CD14-positive monocyte (primary cell): ENCODE results near the gene KHSRP. TPM values are rescaled to one million over a fixed set of nuclear protein-coding genes. Genes with fewer than 3 reads are reported as not detected.

Source experiments
- DNase-seq, 3 donors: peaks; one replicate each; pipeline ENCODE4 v3.0.0-alpha.2; 2011 to 2022
- H2AFZ ChIP-seq: 2 replicates; pipeline ENCODE4 v1.6.0; 2012; ENCODE audit warnings: mild to moderate bottlenecking, low read depth, low read length, inconsistent platforms; ENCODE audit not compliant: insufficient read depth, poor library complexity, severe bottlenecking
- H3K27ac ChIP-seq, 2 donors: 1 replicate in 1 of 2; 2 replicates in 1 of 2; pipeline ENCODE4 v1.5.1; 2012 to 2013; ENCODE audit warnings: low read length in 2 of 2, control low read depth in 1 of 2, inconsistent platforms in 1 of 2, low read depth in 1 of 2, mild to moderate bottlenecking in 1 of 2
- H3K27me3 ChIP-seq, 2 donors: one replicate each; pipeline versions ENCODE4 v1.6.0 to v1.6.1; 2011 to 2013; ENCODE audit warnings: low read length in 2 of 2; ENCODE audit not compliant: control insufficient read depth in 2 of 2, insufficient read depth in 2 of 2
- H3K36me3 ChIP-seq, 2 donors: replicated peaks in 1 of 2; 1 replicate in 1 of 2; 2 replicates in 1 of 2; pipeline versions ENCODE4 v1.5.1 to v1.6.1; 2012 to 2013; ENCODE audit warnings: low read length in 2 of 2, control low read depth in 1 of 2, inconsistent platforms in 1 of 2, mild to moderate bottlenecking in 1 of 2; ENCODE audit not compliant: insufficient read depth in 2 of 2, control insufficient read depth in 1 of 2
- H3K4me1 ChIP-seq, 2 donors: 1 replicate in 1 of 2; 2 replicates in 1 of 2; pipeline versions ENCODE4 v1.5.1 to v1.6.1; 2012 to 2013; ENCODE audit warnings: low read length in 2 of 2, control low read depth in 1 of 2, inconsistent platforms in 1 of 2, mild to moderate bottlenecking in 1 of 2, moderate library complexity in 1 of 2; ENCODE audit not compliant: insufficient read depth in 2 of 2, control insufficient read depth in 1 of 2
- H3K4me2 ChIP-seq: replicated peaks from 2 replicates; pipeline ENCODE3; 2012; ENCODE audit warnings: low read length, moderate library complexity, mild to moderate bottlenecking; ENCODE audit not compliant: poor library complexity, severe bottlenecking; ENCODE audit errors: extremely low read depth
- H3K4me3 ChIP-seq, 3 experiments: fragments of 200-600 bp in 1 of 3; sonication (generic) in 1 of 3; replicated peaks in 1 of 3; 1 replicate in 2 of 3; 2 replicates in 1 of 3; pipeline ENCODE4 v1.5.1; 2011 to 2013; ENCODE audit warnings: low read length in 3 of 3, mild to moderate bottlenecking in 3 of 3, control low read depth in 2 of 3, low read depth in 2 of 3, inconsistent platforms in 1 of 3, moderate library complexity in 1 of 3
- H3K79me2 ChIP-seq: 2 replicates; pipeline ENCODE4 v1.6.0; 2012; ENCODE audit warnings: mild to moderate bottlenecking, control low read depth, inconsistent platforms, low read length, moderate library complexity; ENCODE audit not compliant: insufficient read depth
- H3K9ac ChIP-seq: 2 replicates; pipeline ENCODE4 v1.6.0; 2017; ENCODE audit warnings: low read length, mild to moderate bottlenecking; ENCODE audit not compliant: insufficient read depth, poor library complexity, severe bottlenecking
- H3K9me3 ChIP-seq, 2 donors: replicated peaks in 1 of 2; 1 replicate in 1 of 2; 2 replicates in 1 of 2; pipeline versions ENCODE4 v1.5.1 to v1.6.1; 2012 to 2013; ENCODE audit warnings: low read length in 2 of 2, control low read depth in 1 of 2; ENCODE audit not compliant: control insufficient read depth in 1 of 2, insufficient read depth in 1 of 2
- H4K20me1 ChIP-seq: 2 replicates; pipeline ENCODE4 v1.6.0; 2012; ENCODE audit warnings: mild to moderate bottlenecking, low read length, control low read depth, moderate library complexity; ENCODE audit not compliant: insufficient read depth
- H3K27ac Mint-ChIP-seq, 7 donors: one replicate each; pipeline ENCODE4 v1.8.0; 2020; ENCODE audit warnings: mild to moderate bottlenecking in 7 of 7, mixed read lengths in 7 of 7, moderate library complexity in 6 of 7, inconsistent platforms in 2 of 7
- H3K27me3 Mint-ChIP-seq, 3 donors: one replicate each; pipeline ENCODE4 v1.8.0; 2021 to 2022; ENCODE audit warnings: low read depth in 3 of 3, mild to moderate bottlenecking in 3 of 3, mixed read lengths in 3 of 3, moderate library complexity in 3 of 3, inconsistent platforms in 1 of 3
- H3K36me3 Mint-ChIP-seq, 2 donors: one replicate each; pipeline ENCODE4 v1.8.0; 2020; ENCODE audit warnings: mixed read lengths in 2 of 2, inconsistent platforms in 1 of 2, mild to moderate bottlenecking in 1 of 2
- H3K4me1 Mint-ChIP-seq: one replicate; pipeline ENCODE4 v1.8.0; 2020; ENCODE audit warnings: mild to moderate bottlenecking, mixed read lengths
- H3K4me3 Mint-ChIP-seq, 2 donors: one replicate each; pipeline ENCODE4 v1.8.0; 2020; ENCODE audit warnings: mild to moderate bottlenecking in 2 of 2, mixed read lengths in 2 of 2, moderate library complexity in 1 of 2
- H3K9me3 Mint-ChIP-seq, 7 donors: one replicate each; pipeline ENCODE4 v1.8.0; 2020 to 2022; ENCODE audit warnings: mixed read lengths in 7 of 7, mild to moderate bottlenecking in 6 of 7, moderate library complexity in 6 of 7, inconsistent platforms in 2 of 7
- CTCF ChIP-seq: fragments of 200-600 bp; IDR thresholded peaks from one replicate; pipeline ENCODE4 v1.8.0; 2022; ENCODE audit warnings: antibody characterized with exemption, mild to moderate bottlenecking
- WGBS: methylation state at CpG from one replicate; pipeline ENCODE4 v1.1.5; 2013; ENCODE audit warnings: missing lambda C conversion rate; ENCODE audit not compliant: insufficient coverage; 5-methylcytosine and 5-hydroxymethylcytosine counted together
- intact Hi-C, 2 donors: fragments of 100-400 bp; cut with micrococcal nuclease; formaldehyde crosslinking; loops; one replicate each; pipeline versions ENCODE4 v1.15.0 to v1.15.1; 2023
- polyA plus RNA-seq, 3 donors: library from polyadenylated mRNA; depleted of rRNA in 1 of 3; unstranded in 2 of 3; stranded (reverse) in 1 of 3; fragments of 300-500 nt in 2 of 3; fragments of >200 nt in 1 of 3; fragmentation: Illumina TruSeq in 2 of 3; gene quantifications; 1 replicate in 2 of 3; 2 replicates in 1 of 3; pipeline ENCODE4 v1.2.3, GENCODE V29; 2012 to 2021

KHSRP gene
- polyA plus RNA-seq, 3 donors, result 8.6 to 63.3 (median 9.1) TPM

GRCh38 chr19:6442087-6442688 lies 17.6 kb upstream of the KHSRP start:
- no peak overlapping the region for H3K9ac ChIP-seq
- no peaks in the 10 kb centered on the region for H4K20me1 ChIP-seq
- no peak overlapping the region for H3K4me2 ChIP-seq
- no peak for DNase-seq
- H3K9me3 ChIP-seq, result no peaks in the 10 kb centered on the region
- peaks cover 2 to 6% (median 4%) of the 10 kb centered on the region in 3 donors for H3K27me3 Mint-ChIP-seq
- H3K4me1 Mint-ChIP-seq, result no peaks in the 10 kb centered on the region
- H3K36me3 Mint-ChIP-seq, result no peaks in the 10 kb centered on the region
- H3K27ac Mint-ChIP-seq, result no peak overlapping the region
- intact Hi-C loops, result no loop called here
- no peak overlapping the region for H3K27ac ChIP-seq
- no peaks in the 10 kb centered on the region for H3K36me3 ChIP-seq
- H3K9me3 Mint-ChIP-seq, result peaks cover 0 to 10% (median 3%) of the 10 kb centered on the region in 7 donors
- H3K27me3 ChIP-seq, result no peaks in the 10 kb centered on the region
- TF ChIP-seq CTCF, result no peak
- 97% methylated on average over 5 of the region's 13 CpGs for WGBS
- no peak overlapping the region for H2AFZ ChIP-seq
- no peaks in the 10 kb centered on the region for H3K79me2 ChIP-seq
- no peaks in the 10 kb centered on the region for H3K4me1 ChIP-seq
- no peak overlapping the region for H3K4me3 ChIP-seq
- no peak overlapping the region for H3K4me3 Mint-ChIP-seq

GRCh38 chr19:6440905-6441304 lies 16.3 kb upstream of the KHSRP start:
- H3K4me3 Mint-ChIP-seq, result no peak overlapping the region
- H3K27me3 Mint-ChIP-seq, result peaks cover 0 to 7% (median 4%) of the 10 kb centered on the region in 3 donors
- Histone ChIP-seq H3K4me3 (no peak overlapping the region), H3K79me2 (no peaks in the 10 kb centered on the region), H4K20me1 (no peaks in the 10 kb centered on the region), H3K27ac (no peak overlapping the region), H2AFZ (no peak overlapping the region), H3K4me1 (no peaks in the 10 kb centered on the region), H3K9me3 (no peaks in the 10 kb centered on the region), H3K36me3 (no peaks in the 10 kb centered on the region), H3K9ac (no peak overlapping the region), H3K4me2 (no peak overlapping the region), H3K27me3 (no peaks in the 10 kb centered on the region)
- H3K4me1 Mint-ChIP-seq, result no peaks in the 10 kb centered on the region
- DNase-seq, result no peak
- H3K36me3 Mint-ChIP-seq, result no peaks in the 10 kb centered on the region
- intact Hi-C loops, result no loop called here
- H3K9me3 Mint-ChIP-seq, result peaks cover 0 to 6% (median 0%) of the 10 kb centered on the region in 7 donors
- 86% methylated on average over 3 of the region's 3 CpGs for WGBS
- TF ChIP-seq CTCF, result no peak
- H3K27ac Mint-ChIP-seq, result no peak overlapping the region
